HK-2 (cell line): Measurements from ENCODE around the gene NLGN1.
"Not testable (repeated sequence)": the region's sequence is repeated elsewhere in the genome, so short reads cannot be mapped to it uniquely, and the experiment has no call there.

ENCODE experiments used
- DNase-seq: peaks from one replicate; pipeline ENCODE4 v3.0.0-alpha.2; 2018; ENCODE audit not compliant: unreplicated experiment

The NLGN1 gene

GRCh38 chr3:173553635-173554280 lies 156.2 kb downstream of the NLGN1 start:
- no peak for DNase-seq

DNA sequence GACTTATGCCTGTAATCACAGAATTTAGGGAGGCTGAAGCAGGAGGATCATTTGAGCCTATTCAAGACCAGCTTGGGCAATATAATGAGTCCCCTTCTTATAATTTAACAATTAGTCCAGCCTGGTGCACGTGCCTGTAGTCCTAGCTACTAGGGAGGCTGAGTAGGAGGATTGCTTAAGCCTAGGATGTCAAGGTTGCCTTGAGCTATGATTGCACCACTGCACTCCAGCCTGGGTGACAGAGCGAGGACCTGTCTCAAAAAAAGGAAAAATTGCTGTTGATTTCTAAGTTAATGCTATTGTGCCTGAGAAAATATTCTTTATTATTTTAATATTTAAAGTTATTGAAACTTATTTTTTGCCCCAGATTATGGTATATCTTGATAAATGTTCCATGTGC lies 159.0 kb downstream of the NLGN1 start:
- DNase-seq = no peak

GRCh38 chr3:173567997-173568396 lies 170.5 kb downstream of the NLGN1 start:
- no peak for DNase-seq

DNA sequence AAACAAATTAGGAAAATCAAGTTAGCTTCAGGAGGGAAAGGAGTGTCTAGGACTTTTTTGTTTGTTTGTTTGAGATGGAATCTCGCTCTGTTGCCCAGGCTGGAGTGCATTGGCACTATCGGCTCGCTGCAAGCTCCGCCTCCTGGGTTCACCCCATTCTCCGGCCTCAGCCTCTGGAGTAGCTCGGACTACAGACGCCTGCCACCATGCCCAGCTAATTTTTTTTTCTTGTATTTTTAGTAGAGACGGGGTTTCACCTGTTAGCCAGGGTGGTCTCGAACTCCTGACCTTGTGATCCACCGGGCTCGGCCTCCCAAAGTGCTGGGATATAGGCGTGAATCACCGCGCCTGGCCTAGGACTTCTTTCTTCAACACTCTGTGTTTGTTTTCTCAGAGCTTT lies 171.1 kb downstream of the NLGN1 start:
- DNase-seq = no peak

DNA sequence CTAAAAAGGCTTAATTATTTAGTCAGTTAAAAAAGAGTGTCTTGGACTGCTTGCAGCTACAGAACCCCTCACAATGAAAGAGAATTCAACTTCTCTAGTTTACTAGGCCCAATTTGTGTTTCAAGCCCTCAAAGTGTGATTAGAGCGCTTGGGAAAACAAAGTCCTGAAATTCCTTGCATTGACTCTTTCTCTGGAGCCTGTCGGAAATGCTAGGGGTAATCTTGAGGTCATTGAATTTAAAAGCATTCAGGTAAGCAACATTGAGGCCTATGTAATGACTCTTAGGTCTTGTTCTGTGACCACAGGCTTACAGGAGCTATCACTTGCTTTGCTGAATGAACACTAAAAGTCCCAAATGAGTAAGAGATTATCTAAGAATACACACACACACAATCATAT lies 186.0 kb downstream of the NLGN1 start:
- DNase-seq = no peak

- peak; percentile 41 for DNase-seq
Observed at GRCh38 chr3:173584093-173584837, 186.7 kb downstream of the NLGN1 start.

DNA sequence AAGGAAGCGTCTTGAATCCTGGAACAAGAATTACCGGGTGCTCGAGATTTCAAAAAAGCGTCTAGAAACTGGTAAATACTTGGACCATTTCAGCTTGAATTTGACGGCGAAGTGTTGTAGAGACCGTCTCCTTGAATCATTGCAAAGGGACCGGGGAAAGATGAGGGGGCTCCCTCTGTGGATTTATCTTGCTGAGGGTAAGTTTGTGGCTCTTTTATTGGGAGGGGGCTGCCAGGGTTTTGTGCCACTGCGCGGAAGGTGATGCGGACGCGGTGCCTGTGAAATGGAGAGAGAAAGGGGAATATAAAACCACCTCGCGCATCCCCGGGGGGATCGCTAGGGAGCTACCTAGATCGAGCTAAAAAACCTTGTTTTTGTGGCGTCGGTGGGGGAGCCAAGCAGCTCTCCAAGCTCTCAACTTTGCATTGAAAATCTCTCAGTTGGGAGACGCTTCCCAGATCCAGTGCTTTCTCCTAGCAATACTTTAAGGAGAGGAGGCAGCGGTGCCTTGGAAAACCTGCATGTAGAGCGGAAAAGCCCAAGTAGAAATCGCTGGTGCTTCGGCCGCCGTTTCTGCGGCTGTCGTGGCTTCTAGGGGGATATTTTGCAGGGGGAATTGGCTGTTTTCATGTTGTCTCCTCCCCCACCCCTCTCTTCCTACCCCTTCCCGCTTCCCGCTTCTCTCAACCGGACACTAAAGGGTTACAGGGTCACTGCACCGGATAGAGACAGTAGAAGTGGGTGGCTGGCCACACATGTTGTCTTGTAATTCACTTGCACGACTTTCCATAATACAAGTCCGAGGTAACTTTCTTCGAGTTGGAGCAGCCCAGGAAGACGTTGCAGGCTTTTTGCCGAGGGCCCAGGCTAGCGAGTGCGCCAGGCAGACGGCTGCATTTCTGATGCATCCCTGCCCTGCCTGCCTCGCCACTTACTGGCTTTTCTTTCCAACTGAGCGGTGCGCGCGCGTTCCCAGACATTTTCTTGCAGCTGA lies 187.6 kb downstream of the NLGN1 start:
- peak; percentile 54 for DNase-seq

- DNase-seq = no peak
Observed at GRCh38 chr3:173586166-173586565, 188.6 kb downstream of the NLGN1 start.

GRCh38 chr3:173587055-173587454 lies 189.5 kb downstream of the NLGN1 start:
- DNase-seq = no peak

GRCh38 chr3:173588556-173588955 lies 191.0 kb downstream of the NLGN1 start:
- DNase-seq = no peak

GRCh38 chr3:173589116-173589515 lies 191.6 kb downstream of the NLGN1 start:
- DNase-seq = no peak

DNA sequence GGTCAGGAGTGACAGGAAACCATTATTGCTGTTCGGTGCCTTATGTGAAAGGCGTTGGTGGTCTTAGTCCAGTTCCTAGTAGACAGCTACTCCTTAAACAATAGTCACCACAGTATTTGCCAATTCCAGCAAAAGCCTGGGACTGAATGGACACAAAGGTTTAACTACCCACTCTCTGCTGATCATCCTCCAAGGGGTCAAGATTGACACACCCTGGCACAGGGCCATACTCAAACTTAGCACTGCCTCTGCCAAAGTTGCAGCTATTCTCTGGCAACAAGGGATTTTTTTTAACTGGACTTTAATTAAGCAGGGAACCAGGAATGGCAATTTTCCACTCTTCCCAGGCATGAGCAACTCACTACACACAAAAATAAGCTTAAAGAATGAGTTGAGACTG lies 193.9 kb downstream of the NLGN1 start:
- no peak for DNase-seq

GRCh38 chr3:173594881-173595280 lies 197.3 kb downstream of the NLGN1 start:
- not testable (repeated sequence) for DNase-seq

DNA sequence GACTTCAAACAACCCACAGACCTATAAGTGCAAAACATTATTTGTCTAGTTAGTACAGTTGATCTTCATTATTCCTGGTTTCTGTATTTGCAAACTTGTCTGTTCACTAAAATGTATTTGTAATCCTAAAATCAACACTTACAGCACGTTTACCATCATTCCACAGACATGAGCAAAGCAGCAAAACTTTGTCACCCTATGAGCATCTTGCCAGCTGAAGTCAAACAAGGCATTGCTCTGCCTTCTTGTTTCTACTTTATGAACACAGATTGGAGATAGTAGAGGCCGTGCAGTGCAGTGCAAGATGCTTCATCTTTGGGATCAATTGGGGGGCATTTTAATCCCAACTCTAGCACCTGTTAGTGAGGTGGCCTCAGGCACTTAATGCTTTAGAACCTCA lies 202.1 kb downstream of the NLGN1 start:
- DNase-seq = no peak

DNA sequence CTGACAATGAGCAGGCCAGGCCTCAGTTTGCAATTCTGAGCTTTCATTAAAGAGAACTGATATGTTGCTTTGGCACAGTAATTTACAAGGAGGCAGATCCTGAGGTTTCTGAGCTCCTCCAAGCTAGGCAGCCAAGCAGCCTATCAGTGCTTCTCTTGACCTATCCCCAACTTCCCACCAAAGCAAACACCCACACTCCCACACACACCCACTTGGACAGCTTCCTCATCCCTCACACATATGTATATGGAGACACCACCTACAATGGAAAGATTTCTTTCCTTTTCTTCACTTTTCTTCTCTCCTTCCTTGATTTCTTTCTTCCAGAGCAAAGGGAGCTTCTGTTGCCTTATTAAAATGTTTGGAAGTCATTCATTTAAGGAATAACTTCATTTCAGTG lies 217.0 kb downstream of the NLGN1 start:
- DNase-seq = no peak

DNA sequence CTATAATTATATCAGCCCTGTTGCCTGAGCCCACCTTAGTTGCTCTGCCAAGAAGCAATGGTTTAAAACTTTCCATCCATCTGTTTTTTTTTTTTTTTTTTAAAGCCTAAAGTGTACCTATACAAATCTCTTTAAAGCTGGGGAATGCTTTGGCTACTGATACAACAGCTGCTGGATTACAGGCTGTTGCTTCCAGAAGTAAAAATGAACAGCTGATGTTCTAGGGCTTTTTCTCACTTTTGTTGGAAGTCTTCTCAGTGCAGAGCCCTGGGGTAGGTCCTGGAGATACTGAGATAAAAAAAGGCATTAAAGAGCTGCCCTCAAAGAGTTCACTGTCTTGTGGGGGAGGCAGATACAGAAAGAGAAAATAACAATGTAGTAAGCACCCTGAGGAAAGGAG lies 218.1 kb downstream of the NLGN1 start:
- DNase-seq = no peak

DNA sequence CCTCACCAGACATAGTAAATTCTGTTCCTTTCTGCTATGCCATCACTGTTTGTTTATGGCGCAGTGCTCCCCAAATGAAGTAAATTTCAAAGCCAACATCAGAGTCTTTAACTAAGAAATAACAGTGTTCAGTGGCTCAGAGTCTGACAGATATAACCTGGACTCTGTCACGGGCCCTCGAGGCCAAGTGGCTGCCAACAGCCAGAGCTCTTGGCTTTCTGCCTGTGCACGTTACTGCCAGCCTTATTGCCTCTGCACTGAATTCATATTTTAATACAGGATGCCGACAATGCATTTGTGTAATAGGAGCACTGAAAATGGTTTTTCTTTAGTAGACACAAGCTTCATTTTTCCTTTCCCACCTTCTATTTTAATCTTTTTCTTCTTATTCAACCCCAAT lies 219.9 kb downstream of the NLGN1 start:
- no peak for DNase-seq

GRCh38 chr3:173618148-173618547 lies 220.6 kb downstream of the NLGN1 start:
- DNase-seq = no peak

GRCh38 chr3:173618703-173619102 lies 221.2 kb downstream of the NLGN1 start:
- DNase-seq = no peak

DNA sequence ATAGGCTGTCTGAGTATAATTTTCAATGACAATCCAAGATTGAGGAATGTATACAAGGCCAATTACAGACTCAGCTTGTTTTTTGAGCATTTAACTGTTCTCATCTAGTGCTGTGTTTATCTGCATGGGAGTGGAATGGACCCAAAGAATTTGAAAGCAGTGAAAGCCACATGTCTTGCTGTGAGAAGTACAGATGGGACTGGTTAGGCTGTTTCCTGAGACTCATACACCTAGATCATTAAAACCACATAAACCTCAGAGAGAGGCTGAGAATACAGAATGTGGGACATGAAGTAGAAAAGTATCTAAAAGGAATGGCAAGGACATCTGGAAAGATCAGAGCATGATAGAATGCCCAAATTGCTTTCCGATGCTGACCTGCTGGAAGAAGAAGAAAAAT lies 224.6 kb downstream of the NLGN1 start:
- no peak for DNase-seq

DNA sequence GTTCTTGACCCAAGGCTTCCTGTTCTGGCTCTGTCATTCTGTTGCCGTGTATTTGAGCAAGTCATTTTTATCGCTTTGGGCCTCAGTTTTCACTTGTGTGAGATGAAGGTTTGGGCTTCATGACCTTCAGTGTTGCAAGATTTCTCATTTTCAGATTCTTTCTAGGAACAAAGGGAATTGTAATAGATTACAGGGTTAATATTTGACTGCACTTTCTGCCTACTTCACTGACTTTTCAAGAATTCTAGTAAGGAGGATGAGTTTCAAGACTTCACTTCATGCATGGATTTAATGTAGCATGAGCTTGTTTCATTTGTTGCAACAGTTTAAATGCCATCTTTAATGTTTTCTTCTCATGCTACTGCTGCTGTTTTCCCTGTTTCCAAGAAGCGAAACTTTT lies 226.5 kb downstream of the NLGN1 start:
- no peak for DNase-seq

- DNase-seq = no peak
Observed at GRCh38 chr3:173630849-173631248, 233.3 kb downstream of the NLGN1 start.
